Measurements from ENCODE around the gene WDR64. TPM values are rescaled to one million over a fixed set of nuclear protein-coding genes. Genes with fewer than 3 reads are reported as not detected.
A peak's percentile ranks its signal among the peaks of the same experiment; 100 is the strongest.

WDR64 gene
- polyA plus RNA-seq, 1 donor from 2014 or later, result 0.21 TPM

- no peaks in the 10 kb centered on the region for H3F3A ChIP-seq (ENCODE audit: insufficient read depth, low read length, poor library complexity, severe bottlenecking)
- no peaks in the 10 kb centered on the region for H3K79me2 ChIP-seq (replicated peaks; ENCODE audit: insufficient read depth, low read length)
- H3K9ac ChIP-seq (ENCODE audit: low read length), result no peak overlapping the region
- H3K27me3 ChIP-seq (ENCODE audit: insufficient read depth, low read depth, low read length), result no peaks in the 10 kb centered on the region
- TF ChIP-seq EP300 (conservative IDR thresholded peaks at IDR 0.05; ENCODE audit: poor library complexity, severe bottlenecking), result peak; percentile 66
- no peak for TF ChIP-seq MXI1 (conservative IDR thresholded peaks at IDR 0.05; ENCODE audit: poor library complexity, severe bottlenecking)
- TF ChIP-seq REST (IDR thresholded peaks at IDR 0.05; ENCODE audit: borderline replicate concordance), result peak; percentile 61
- H3K4me2 ChIP-seq (ENCODE audit: low read length), result no peak overlapping the region
- H3K27ac ChIP-seq (ENCODE audit: low read length), result no peak overlapping the region
- no peak overlapping the region for H2AFZ ChIP-seq (ENCODE audit: low read depth, low read length)
- no peaks in the 10 kb centered on the region for H3K9me3 ChIP-seq (ENCODE audit: low read length)
- no peaks in the 10 kb centered on the region for H4K20me1 ChIP-seq (ENCODE audit: insufficient read depth)
- H3K9me2 ChIP-seq (ENCODE audit: insufficient read depth, low read length), result no peaks in the 10 kb centered on the region
- no peaks in the 10 kb centered on the region for H3K36me3 ChIP-seq (ENCODE audit: insufficient read depth, low read length)
- H3K4me3 ChIP-seq (ENCODE audit: low read length), result no peak overlapping the region
Measured at GRCh38 chr1:241738284-241739078, 86.4 kb downstream of the WDR64 start.

- Histone ChIP-seq H3K36me3 (ENCODE audit: insufficient read depth, low read length) (no peaks in the 10 kb centered on the region), H2AFZ (ENCODE audit: low read depth, low read length) (no peak overlapping the region), H3K27ac (ENCODE audit: low read length) (no peak overlapping the region), H3K9me3 (ENCODE audit: low read length) (no peaks in the 10 kb centered on the region), H3K79me2 (replicated peaks; ENCODE audit: insufficient read depth, low read length) (no peaks in the 10 kb centered on the region), H3K9me2 (ENCODE audit: insufficient read depth, low read length) (no peaks in the 10 kb centered on the region), H4K20me1 (ENCODE audit: insufficient read depth) (no peaks in the 10 kb centered on the region), H3F3A (ENCODE audit: insufficient read depth, low read length, poor library complexity, severe bottlenecking) (no peaks in the 10 kb centered on the region), H3K9ac (ENCODE audit: low read length) (no peak overlapping the region), H3K4me3 (ENCODE audit: low read length) (no peak overlapping the region), H3K27me3 (ENCODE audit: insufficient read depth, low read depth, low read length) (no peaks in the 10 kb centered on the region), H3K4me2 (ENCODE audit: low read length) (no peak overlapping the region)
- no peak for TF ChIP-seq EZH2 (IDR thresholded peaks at IDR 0.05; ENCODE audit: borderline replicate concordance, insufficient read depth, low read length, poor library complexity, severe bottlenecking)
- no peak for TF ChIP-seq CTCF (IDR thresholded peaks at IDR 0.05; ENCODE audit: poor library complexity, severe bottlenecking)
- TF ChIP-seq SMC3 (conservative IDR thresholded peaks at IDR 0.05; ENCODE audit: poor library complexity), result no peak
- no peak for TF ChIP-seq MXI1 (conservative IDR thresholded peaks at IDR 0.05; ENCODE audit: poor library complexity, severe bottlenecking)
- TF ChIP-seq REST (IDR thresholded peaks at IDR 0.05; ENCODE audit: borderline replicate concordance), result no peak
Measured at GRCh38 chr1:241742084-241742483, 90.0 kb downstream of the WDR64 start.

Measured in neural cell (in vitro differentiated cells).